ENCODE measurements around the gene ARHGEF25. TPM values are rescaled to one million over a fixed set of nuclear protein-coding genes. Genes with fewer than 3 reads are reported as not detected.

The ARHGEF25 gene
- total and polyA plus RNA-seq, 5 donors = 14.0 to 22.6 (median 19.3) TPM

DNA sequence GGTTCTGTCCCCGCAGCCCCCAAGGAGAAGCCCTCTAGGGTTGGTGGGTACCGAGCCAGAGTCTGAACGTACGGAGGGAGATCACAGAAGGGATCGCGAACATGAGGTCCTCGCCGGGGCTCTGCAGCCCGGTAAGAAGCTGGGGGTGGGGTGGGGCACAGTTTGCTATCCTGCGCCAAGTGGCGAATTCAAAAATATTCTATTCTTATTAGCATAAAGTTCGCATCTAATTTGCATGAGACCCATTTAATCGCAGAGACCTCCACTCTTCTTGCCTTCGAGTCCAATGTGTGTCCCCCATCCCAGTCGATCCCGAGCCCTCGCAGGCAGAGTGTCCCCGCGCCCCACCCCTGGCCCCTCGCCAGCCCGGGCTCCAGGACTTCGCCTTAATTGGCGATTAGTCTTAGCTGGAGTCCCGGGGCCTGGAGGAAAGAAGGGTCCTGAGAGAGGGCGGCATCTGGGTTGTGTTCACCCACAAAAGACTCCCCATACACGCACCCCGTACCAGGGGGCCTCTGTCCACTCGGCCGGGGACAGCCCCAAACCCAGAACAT, 604 bp upstream of the ARHGEF25 start:
- no peaks in the 10 kb centered on the region for H3K27me3 ChIP-seq (ENCODE audit: control insufficient read depth, insufficient read depth)
- no peaks in the 10 kb centered on the region for H3K9me3 ChIP-seq (ENCODE audit: control insufficient read depth, low read length)
- peak; percentile 73 to 92 (median 91) for DNase-seq
- H3K4me3 ChIP-seq (ENCODE audit: low read length) = peak overlapping the region; percentile 78
- H3K4me1 ChIP-seq (ENCODE audit: control insufficient read depth, insufficient read depth, low read length) = peaks cover 4% of the 10 kb centered on the region
- peak overlapping the region; percentile 79 for H3K27ac ChIP-seq (ENCODE audit: low read length)
- intact Hi-C loops (cut with DNase I) = no loop called here
- ATAC-seq = peak; percentile 56 to 61
- 5% methylated on average over 29 of the region's 29 CpGs for WGBS

DNA sequence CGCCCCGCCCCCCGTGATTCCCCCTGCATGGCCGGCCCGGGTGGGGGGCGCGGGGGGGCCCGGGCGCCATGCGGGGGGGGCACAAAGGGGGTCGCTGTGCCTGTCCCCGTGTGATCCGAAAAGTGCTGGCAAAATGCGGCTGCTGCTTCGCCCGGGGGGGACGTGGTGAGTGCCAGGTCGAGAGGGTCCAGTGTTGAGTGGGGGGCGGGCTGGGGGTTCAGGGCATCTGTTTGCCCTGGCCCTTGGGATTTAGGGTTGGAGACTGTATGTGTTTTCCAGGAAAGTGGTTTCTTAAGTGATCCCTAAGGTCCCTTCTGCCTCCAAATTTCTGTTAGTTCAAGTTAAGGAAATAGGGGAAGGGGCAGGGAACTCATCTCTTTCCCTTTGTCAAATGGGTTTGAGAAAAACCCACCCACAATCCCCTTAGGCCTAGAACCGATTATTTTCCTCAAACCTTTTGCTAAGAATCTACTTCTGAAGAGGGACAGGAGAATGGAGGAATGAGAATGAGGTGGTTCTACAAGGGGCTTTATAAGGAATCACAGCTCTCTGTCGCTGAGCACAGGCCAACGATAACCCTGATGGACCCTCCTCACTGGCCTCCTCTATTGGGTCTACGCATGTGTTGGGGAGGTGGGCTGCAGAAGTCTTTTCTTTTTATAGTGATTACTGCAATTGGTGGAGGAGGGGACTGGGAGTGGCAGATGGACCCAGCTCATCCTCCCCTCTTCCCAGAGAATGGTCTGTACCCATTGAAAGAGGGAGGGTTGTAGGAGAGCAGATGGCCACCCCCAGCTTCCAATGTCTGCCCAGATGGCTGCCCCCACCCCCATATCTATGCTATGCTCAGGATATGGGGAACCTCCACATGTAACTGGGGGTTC, 834 bp downstream of the ARHGEF25 start:
- Histone ChIP-seq H3K9me3 (ENCODE audit: control insufficient read depth, low read length) (no peaks in the 10 kb centered on the region), H3K4me3 (ENCODE audit: low read length) (peak overlapping the region; percentile 78), H3K27me3 (ENCODE audit: control insufficient read depth, insufficient read depth) (no peaks in the 10 kb centered on the region), H3K4me1 (ENCODE audit: control insufficient read depth, insufficient read depth, low read length) (peaks cover 2% of the 10 kb centered on the region), H3K27ac (ENCODE audit: low read length) (no peak overlapping the region)
- ATAC-seq (no peak), DNase-seq (peak in 1 of 3 donors; percentile 49)
- intact Hi-C loops (cut with DNase I) = no loop called here
- 10% methylated on average over 22 of the region's 23 CpGs for WGBS

DNA sequence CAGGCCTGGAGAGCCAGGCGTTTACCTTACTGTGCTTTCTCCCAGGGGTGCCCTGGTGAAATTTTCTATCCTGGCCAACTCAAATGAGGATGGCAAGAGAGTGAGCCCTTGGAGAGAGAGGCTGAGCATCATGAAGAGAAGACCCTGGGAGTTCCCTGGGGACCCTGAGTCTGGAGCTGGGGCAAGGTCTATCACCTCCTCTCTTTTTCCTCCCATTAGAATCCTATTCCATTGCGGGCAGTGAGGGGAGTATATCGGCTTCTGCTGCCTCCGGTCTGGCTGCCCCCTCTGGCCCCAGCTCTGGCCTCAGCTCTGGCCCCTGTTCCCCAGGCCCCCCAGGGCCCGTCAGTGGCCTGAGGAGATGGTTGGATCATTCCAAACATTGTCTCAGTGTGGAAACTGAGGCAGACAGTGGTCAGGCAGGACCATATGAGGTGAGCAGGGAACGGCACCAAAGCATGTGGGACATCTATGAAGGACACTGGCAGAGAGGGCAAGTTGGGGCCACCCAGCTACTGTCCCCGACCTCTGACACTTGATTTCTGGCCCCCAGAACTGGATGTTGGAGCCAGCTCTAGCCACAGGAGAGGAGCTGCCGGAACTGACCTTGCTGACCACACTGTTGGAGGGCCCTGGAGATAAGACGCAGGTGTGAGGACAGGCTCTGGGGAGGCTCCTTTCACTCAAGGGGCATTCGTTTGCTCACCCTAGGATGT, 1.6 kb downstream of the ARHGEF25 start:
- ATAC-seq (no peak), DNase-seq (no peak)
- peaks cover 2% of the 10 kb centered on the region for H3K4me1 ChIP-seq (ENCODE audit: control insufficient read depth, insufficient read depth, low read length)
- H3K9me3 ChIP-seq (ENCODE audit: control insufficient read depth, low read length) = no peaks in the 10 kb centered on the region
- intact Hi-C loops (cut with DNase I) = no loop called here
- 87% methylated on average over 10 of the region's 10 CpGs for WGBS
- H3K27ac ChIP-seq (ENCODE audit: low read length) = no peak overlapping the region
- no peak overlapping the region for H3K4me3 ChIP-seq (ENCODE audit: low read length)
- H3K27me3 ChIP-seq (ENCODE audit: control insufficient read depth, insufficient read depth) = no peaks in the 10 kb centered on the region

DNA sequence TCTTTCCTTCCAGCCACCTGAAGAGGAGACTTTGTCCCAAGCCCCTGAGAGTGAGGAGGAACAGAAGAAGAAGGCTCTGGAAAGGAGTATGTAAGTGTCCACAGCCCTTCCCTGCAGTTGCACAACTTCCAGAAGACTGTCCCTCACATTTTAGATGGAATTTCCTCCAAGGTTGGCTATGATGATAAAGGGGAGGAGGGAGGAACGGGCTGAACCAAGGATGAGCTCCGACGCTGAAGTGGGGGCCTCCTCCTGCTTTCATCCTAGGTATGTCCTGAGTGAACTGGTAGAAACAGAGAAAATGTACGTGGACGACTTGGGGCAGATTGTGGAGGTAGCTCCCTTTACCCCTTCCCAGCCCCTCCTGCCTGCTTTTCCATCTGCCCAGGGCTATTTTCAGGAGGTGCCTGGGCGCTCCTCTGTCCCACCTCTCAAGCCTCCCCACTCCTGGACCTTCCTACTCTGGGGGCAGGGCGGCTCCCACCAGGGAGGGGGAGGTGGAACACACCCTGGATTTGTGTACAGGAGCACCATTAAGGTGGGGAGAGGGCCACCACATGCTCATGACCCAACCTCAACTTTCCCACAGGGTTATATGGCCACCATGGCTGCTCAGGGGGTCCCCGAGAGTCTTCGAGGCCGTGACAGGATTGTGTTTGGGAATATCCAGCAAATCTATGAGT, 2.3 kb downstream of the ARHGEF25 start:
- intact Hi-C loops (cut with DNase I) = no loop called here
- Histone ChIP-seq H3K4me1 (ENCODE audit: control insufficient read depth, insufficient read depth, low read length) (peaks cover 2% of the 10 kb centered on the region), H3K9me3 (ENCODE audit: control insufficient read depth, low read length) (no peaks in the 10 kb centered on the region), H3K27ac (ENCODE audit: low read length) (no peak overlapping the region), H3K4me3 (ENCODE audit: low read length) (no peak overlapping the region), H3K27me3 (ENCODE audit: control insufficient read depth, insufficient read depth) (no peaks in the 10 kb centered on the region)
- peak in 1 of 3 donors; percentile 32 for DNase-seq
- ATAC-seq = no peak
- 87% methylated on average over 10 of the region's 10 CpGs for WGBS

DNA sequence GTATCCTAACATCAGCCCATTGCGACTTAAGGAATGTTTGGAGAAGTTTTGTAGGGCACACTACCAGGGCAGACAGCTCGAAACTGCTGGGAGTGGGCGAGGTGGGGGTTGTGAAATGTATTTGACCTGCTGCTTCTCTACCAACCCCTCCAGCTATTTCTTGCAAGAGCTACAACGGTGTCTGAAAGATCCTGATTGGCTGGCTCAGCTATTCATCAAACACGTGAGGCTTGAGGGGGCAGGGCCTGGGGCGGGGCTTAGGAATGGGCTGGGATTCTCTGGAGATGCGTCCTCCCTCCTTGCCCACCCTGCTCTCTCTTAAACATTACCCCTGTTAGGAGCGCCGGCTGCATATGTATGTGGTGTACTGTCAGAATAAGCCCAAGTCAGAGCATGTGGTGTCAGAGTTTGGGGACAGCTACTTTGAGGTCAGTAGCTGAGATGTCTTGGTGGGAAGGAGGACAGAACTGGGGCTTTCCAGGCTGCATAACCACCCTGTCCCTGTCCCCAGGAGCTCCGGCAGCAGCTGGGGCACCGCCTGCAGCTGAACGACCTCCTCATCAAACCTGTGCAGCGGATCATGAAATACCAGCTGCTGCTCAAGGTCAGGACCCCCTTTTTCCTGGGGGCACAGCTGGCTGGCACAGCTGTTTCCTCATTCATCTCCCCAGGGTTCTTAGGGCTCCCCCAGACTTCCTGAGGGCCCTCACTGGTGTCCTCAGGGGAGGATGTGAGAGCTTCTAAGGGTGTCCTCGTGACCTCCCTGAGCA, 3.1 kb downstream of the ARHGEF25 start:
- Histone ChIP-seq H3K27ac (ENCODE audit: low read length) (no peak overlapping the region), H3K4me3 (ENCODE audit: low read length) (no peak overlapping the region), H3K4me1 (ENCODE audit: control insufficient read depth, insufficient read depth, low read length) (peaks cover 2% of the 10 kb centered on the region), H3K27me3 (ENCODE audit: control insufficient read depth, insufficient read depth) (no peaks in the 10 kb centered on the region), H3K9me3 (ENCODE audit: control insufficient read depth, low read length) (no peaks in the 10 kb centered on the region)
- 60% methylated on average over 14 of the region's 14 CpGs for WGBS
- intact Hi-C loops (cut with DNase I) = no loop called here
- no peak for ATAC-seq
- DNase-seq = peak; percentile 44 to 69 (median 69)

DNA sequence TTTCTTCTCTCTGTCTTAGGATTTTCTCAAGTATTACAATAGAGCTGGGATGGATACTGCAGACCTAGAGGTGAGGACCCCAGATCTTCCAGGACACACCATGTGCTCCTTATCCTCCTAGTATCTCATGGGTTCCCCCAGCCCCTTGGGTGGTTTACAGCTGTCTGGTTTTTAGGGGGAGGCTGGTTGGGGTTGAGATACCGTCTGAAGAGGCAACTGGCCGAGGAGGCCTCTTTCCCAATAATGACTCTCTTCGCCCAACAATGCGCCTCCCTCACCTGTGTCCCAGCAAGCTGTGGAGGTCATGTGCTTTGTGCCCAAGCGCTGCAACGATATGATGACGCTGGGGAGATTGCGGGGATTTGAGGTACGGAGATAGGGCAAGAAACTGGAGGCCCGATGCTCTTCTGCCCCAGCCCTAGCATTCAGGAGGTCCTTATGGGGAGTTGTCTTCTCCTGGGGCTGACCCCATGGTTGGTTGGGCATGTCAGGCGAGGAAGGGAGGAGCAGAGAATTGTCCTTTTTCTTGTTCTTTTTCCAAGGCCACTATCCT, 3.8 kb downstream of the ARHGEF25 start:
- Histone ChIP-seq H3K4me3 (ENCODE audit: low read length) (no peak overlapping the region), H3K27me3 (ENCODE audit: control insufficient read depth, insufficient read depth) (no peaks in the 10 kb centered on the region), H3K27ac (ENCODE audit: low read length) (no peak overlapping the region), H3K9me3 (ENCODE audit: control insufficient read depth, low read length) (no peaks in the 10 kb centered on the region), H3K4me1 (ENCODE audit: control insufficient read depth, insufficient read depth, low read length) (peaks cover 2% of the 10 kb centered on the region)
- DNase-seq (no peak), ATAC-seq (no peak)
- WGBS = 84% methylated on average over 11 of the region's 11 CpGs
- intact Hi-C loops (cut with DNase I) = no loop called here

DNA sequence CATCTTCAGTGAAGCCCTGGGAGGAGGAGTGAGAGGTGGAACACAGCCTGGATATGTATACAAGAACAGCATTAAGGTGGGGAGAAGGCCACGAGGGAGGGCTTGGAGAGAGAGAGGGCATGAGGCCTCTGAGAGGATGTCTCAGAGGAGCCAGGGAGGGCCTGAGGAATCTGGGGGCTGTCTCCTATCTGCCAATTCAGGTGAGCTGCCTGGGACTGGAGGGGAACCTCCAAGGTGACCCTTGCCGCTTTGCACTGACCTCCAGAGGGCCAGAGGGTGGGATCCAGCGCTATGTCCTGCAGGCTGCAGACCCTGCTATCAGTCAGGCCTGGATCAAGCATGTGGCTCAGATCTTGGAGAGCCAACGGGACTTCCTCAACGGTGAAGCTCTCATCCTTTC, 4.4 kb downstream of the ARHGEF25 start:
- no peaks in the 10 kb centered on the region for H3K9me3 ChIP-seq (ENCODE audit: control insufficient read depth, low read length)
- DNase-seq (peak in 1 of 3 donors; percentile 20), ATAC-seq (no peak)
- H3K4me1 ChIP-seq (ENCODE audit: control insufficient read depth, insufficient read depth, low read length) = no peaks in the 10 kb centered on the region
- intact Hi-C loops (cut with DNase I) = no loop called here
- H3K27me3 ChIP-seq (ENCODE audit: control insufficient read depth, insufficient read depth) = no peaks in the 10 kb centered on the region
- WGBS = 78% methylated on average over 5 of the region's 5 CpGs
- H3K27ac ChIP-seq (ENCODE audit: low read length) = no peak overlapping the region
- H3K4me3 ChIP-seq (ENCODE audit: low read length) = no peak overlapping the region

DNA sequence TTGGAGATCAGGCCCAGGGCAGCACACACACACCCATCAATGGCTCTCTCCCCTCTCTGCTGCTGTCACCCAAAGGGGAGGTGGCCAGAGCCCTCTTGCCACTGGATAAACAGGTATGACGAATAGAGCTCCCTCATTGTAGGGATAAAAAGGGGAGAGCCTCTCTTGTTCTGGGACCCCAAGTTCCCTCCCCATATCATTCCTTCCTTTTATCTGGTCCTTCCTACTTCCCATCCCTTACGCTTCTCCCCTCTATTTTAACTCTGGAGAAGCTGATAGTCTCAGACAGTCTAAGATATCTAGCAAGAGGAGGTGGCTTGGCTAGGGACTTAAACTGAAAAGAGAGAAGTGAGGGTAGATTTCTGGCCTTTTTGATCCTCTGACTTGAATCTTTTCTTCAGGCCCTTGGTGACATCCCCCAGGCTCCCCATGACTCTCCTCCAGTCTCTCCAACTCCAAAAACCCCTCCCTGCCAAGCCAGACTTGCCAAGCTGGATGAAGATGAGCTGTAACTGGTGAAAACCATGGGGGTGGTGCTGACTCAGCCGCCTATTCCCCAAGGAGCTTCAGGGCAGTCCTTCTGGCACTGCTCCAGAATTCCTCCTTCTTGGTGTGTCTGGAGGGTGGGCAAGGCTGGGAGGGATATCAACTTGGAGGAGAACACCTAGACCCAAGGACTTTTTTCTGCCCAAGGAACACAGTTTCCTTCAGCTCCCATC, 5.3 kb downstream of the ARHGEF25 start:
- DNase-seq (peak in 1 of 3 donors; percentile 45), ATAC-seq (no peak)
- intact Hi-C loops (cut with DNase I) = no loop called here
- 77% methylated on average over 3 of the region's 3 CpGs for WGBS
- Histone ChIP-seq H3K4me1 (ENCODE audit: control insufficient read depth, insufficient read depth, low read length) (no peaks in the 10 kb centered on the region), H3K27me3 (ENCODE audit: control insufficient read depth, insufficient read depth) (no peaks in the 10 kb centered on the region), H3K27ac (ENCODE audit: low read length) (no peak overlapping the region), H3K9me3 (ENCODE audit: control insufficient read depth, low read length) (no peaks in the 10 kb centered on the region), H3K4me3 (ENCODE audit: low read length) (peak overlapping the region; percentile 6)

DNA sequence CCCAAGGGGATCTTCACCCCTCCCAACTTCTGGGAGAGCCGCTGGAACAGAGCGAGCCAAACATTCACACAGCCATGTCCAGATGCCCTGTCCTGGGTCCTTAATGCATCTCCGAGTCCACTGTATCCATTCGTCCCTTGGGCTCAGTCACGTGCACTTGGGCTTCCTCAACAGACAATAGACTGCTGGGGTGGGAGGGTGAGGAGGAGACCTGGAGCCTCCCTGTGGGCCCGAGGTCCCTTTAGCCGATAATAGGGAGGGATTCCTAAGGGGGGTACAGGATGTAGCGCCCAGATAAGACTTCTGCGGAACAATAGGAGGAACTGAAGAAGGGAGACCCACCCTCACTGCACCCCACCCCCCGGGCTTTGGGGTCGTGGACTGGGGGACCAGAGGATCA, 6.7 kb downstream of the ARHGEF25 start:
- peak; percentile 12 to 60 for ATAC-seq
- no peak overlapping the region for H3K27ac ChIP-seq (ENCODE audit: low read length)
- DNase-seq = peak in 1 of 3 donors; percentile 38

More for the DNA sequence above, 6.7 kb downstream of the ARHGEF25 start:
- Histone ChIP-seq H3K27me3 (ENCODE audit: control insufficient read depth, insufficient read depth) (no peaks in the 10 kb centered on the region), H3K9me3 (ENCODE audit: control insufficient read depth, low read length) (no peaks in the 10 kb centered on the region), H3K4me1 (ENCODE audit: control insufficient read depth, insufficient read depth, low read length) (no peaks in the 10 kb centered on the region), H3K4me3 (ENCODE audit: low read length) (peak overlapping the region; percentile 6)
- WGBS = 47% methylated on average over 11 of the region's 11 CpGs
- intact Hi-C loops (cut with DNase I) = no loop called here
